Endothelial cell of umbilical vein (primary cell): ENCODE data around the gene TCF15.
A peak's percentile ranks its signal among the peaks of the same experiment; 100 is the strongest.

Source experiments
- EZH2 ChIP-seq: IDR thresholded peaks from 2 replicates; pipeline ENCODE4 v1.6.1; 2012; ENCODE audit warnings: borderline replicate concordance, low read depth, mild to moderate bottlenecking, moderate library complexity, low read length, inconsistent platforms; ENCODE audit not compliant: severe bottlenecking
- JUN ChIP-seq: IDR thresholded peaks from 2 replicates; pipeline ENCODE4 v1.6.1; 2011; ENCODE audit warnings: borderline replicate concordance, low read depth; ENCODE audit not compliant: insufficient read length, insufficient read depth
- MAX ChIP-seq: IDR thresholded peaks from 2 replicates; pipeline ENCODE4 v1.6.1; 2011; ENCODE audit not compliant: insufficient read depth, insufficient read length
- POLR2A ChIP-seq: IDR thresholded peaks from 2 replicates; pipeline ENCODE4 v1.6.1; 2012; ENCODE audit warnings: low read depth, mild to moderate bottlenecking, control low read depth, low read length
- POLR2AphosphoS5 ChIP-seq: IDR thresholded peaks from 2 replicates; pipeline ENCODE4 v1.6.1; 2012; ENCODE audit warnings: low read depth, mild to moderate bottlenecking, control low read depth, low read length, moderate library complexity; ENCODE audit not compliant: insufficient read depth
- TF ChIP-seq, protein P1 (sequence below), 2 donors: IDR thresholded peaks; 1 replicate in 1 of 2; 2 replicates in 1 of 2; pipeline ENCODE4 v1.5.1; 2011; ENCODE audit warnings: low read length in 2 of 2, mild to moderate bottlenecking in 2 of 2, moderate library complexity in 2 of 2, control low read depth in 1 of 2, inconsistent platforms in 1 of 2, low read depth in 1 of 2; ENCODE audit not compliant: insufficient read depth in 1 of 2; ENCODE audit errors: extremely low read depth in 1 of 2

GRCh38 chr20:645318-646106 is 35.4 kb upstream of the TCF15 start:
- TF ChIP-seq JUN (no peak), POLR2A (peak; percentile 38), EZH2 (no peak), POLR2AphosphoS5 (no peak), MAX (no peak)
- TF ChIP-seq, protein P1, sequence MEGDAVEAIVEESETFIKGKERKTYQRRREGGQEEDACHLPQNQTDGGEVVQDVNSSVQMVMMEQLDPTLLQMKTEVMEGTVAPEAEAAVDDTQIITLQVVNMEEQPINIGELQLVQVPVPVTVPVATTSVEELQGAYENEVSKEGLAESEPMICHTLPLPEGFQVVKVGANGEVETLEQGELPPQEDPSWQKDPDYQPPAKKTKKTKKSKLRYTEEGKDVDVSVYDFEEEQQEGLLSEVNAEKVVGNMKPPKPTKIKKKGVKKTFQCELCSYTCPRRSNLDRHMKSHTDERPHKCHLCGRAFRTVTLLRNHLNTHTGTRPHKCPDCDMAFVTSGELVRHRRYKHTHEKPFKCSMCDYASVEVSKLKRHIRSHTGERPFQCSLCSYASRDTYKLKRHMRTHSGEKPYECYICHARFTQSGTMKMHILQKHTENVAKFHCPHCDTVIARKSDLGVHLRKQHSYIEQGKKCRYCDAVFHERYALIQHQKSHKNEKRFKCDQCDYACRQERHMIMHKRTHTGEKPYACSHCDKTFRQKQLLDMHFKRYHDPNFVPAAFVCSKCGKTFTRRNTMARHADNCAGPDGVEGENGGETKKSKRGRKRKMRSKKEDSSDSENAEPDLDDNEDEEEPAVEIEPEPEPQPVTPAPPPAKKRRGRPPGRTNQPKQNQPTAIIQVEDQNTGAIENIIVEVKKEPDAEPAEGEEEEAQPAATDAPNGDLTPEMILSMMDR (IDR thresholded peaks at IDR 0.05; ENCODE audit: extremely low read depth in 1 of 2, insufficient read depth in 1 of 2, low read depth in 1 of 2, low read length in 2 of 2): peak; percentile 94 to 98
